ENCODE results near the gene NPPB.

- no peak for TF ChIP-seq RAD21 (IDR thresholded peaks at IDR 0.05 in 1 of 2, conservative IDR thresholded peaks at IDR 0.05 in 1 of 2; ENCODE audit: low read depth in 2 of 2, low read length in 2 of 2)
- no peak for TF ChIP-seq TCF12 (IDR thresholded peaks at IDR 0.05; ENCODE audit: low read depth, low read length)
- no peak for TF ChIP-seq RBBP5 (IDR thresholded peaks at IDR 0.05; ENCODE audit: borderline replicate concordance, low read depth, low read length)
- no peak for TF ChIP-seq PHF8 (conservative IDR thresholded peaks at IDR 0.05; ENCODE audit: low read depth, low read length)
- no peak for TF ChIP-seq CTCF (IDR thresholded peaks at IDR 0.05; ENCODE audit: control extremely low read depth in 1 of 3, insufficient read depth in 1 of 3, low read depth in 1 of 3, low read length in 3 of 3)
- TF ChIP-seq HDAC2 (IDR thresholded peaks at IDR 0.05; ENCODE audit: borderline replicate concordance in 1 of 2, low read depth in 2 of 2, low read length in 2 of 2) = no peak
- no peak for TF ChIP-seq POLR2AphosphoS5 (IDR thresholded peaks at IDR 0.05; ENCODE audit: low read depth, low read length)
- TF ChIP-seq POLR2A (IDR thresholded peaks at IDR 0.05; ENCODE audit: control extremely low read depth in 1 of 2, low read depth in 2 of 2, low read length in 2 of 2) = no peak
- no peak for TF ChIP-seq SIRT6 (IDR thresholded peaks at IDR 0.05; ENCODE audit: low read length)
- TF ChIP-seq SIN3A (conservative IDR thresholded peaks at IDR 0.05 in 1 of 2, IDR thresholded peaks at IDR 0.05 in 1 of 2; ENCODE audit: low read depth in 1 of 2, low read length in 2 of 2) = no peak
- no peak for TF ChIP-seq CBX5 (IDR thresholded peaks at IDR 0.05; ENCODE audit: low read depth, low read length)
These were observed 28.4 kb upstream of the NPPB start for GRCh38 chr1:11886986-11887665.

All from H1 (cell line).